RKO (cell line): Measurements from ENCODE around the gene MKX.

ENCODE experiments used
- DNase-seq: peaks from one replicate; pipeline ENCODE4 v3.0.0-alpha.2; 2016; ENCODE audit warnings: low spot score

The MKX gene

DNA sequence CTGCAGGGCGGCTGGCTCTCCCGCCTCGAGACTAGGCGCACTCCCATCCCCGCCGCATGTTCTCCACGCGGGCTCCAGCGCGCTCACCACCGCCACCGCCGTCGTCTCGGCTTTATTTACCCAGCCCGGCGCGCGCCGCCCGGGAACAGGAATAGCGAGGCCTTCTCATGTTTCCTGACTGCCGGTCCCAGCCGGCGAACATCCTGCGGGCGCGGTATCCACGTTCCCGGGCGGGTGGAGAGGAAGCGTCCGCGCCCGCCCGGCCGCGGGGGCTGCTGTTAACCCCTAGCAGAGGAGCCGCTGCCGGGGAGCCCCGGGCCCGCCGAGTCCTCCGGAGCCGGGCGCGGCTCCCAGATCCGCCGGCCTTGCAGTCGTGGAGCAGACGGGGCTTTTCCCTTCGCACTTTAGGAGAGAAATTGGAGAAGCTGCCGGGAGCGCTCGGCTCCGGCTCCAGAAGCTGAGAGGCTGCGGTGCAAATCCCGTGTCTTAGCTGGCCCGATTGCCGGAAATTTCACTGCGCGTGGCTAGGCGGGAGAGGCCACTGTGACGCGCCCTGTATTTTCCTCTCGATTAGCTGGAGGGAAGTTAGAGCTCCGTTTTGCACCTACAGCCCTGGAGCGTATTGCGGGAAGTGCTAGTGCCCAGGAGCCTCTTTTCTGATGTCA is at the start of gene MKX:
Gene MKX, minus strand, starts transcription at position 88 of the 665 bp plus-strand sequence. CDS start 2,404 bp downstream, outside the sequence.
- no peak for DNase-seq

DNA sequence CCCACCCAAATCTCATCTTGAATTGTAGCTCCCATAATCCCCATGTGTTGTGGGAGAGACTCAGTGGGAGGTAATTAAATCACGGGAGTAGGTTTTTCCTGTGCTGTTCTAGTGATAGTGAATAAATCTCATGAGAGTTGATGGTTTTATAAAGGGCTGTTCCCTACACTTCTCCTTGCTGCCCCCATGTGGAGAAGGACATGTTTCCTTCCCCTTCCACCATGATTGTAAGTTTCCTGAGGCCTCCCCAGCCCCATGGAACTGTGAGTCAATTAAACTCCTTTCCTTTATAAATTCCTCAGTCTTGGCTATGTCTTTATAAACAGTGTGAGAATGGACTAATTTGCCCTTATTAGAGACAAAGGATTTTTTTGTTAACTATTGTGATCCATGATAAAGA is 48.5 kb upstream of the MKX start:
- DNase-seq: peak; percentile 8

DNA sequence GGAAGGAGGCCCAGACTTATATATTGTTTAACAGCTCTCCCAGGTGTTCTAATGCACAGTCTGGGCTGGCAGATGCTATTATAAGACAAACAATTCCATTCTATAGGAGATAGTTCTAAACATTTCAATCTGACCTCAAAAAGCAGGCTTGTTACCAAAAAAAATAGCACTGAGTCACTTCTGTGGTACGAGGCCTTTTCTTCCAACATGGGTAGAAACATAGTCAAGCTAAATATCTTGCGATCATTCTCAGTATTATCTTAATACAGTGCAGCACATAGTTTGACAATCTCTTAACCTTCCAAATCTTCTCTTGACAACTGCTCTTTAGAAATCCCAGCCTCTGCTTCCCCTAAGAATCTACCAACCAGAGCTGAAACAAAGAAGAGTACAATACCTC is 46.6 kb upstream of the MKX start:
- no peak for DNase-seq

- DNase-seq: no peak
These were observed 38.7 kb upstream of the MKX start for GRCh38 chr10:27784272-27784671.

- DNase-seq: peak; percentile 92
These were observed 38.0 kb upstream of the MKX start for GRCh38 chr10:27783660-27784059.

GRCh38 chr10:27779462-27780015 is 33.9 kb upstream of the MKX start:
- DNase-seq: no peak

GRCh38 chr10:27774831-27775230 is 29.2 kb upstream of the MKX start:
- no peak for DNase-seq

- DNase-seq: no peak
These were observed 25.6 kb upstream of the MKX start for GRCh38 chr10:27771231-27771630.

DNA sequence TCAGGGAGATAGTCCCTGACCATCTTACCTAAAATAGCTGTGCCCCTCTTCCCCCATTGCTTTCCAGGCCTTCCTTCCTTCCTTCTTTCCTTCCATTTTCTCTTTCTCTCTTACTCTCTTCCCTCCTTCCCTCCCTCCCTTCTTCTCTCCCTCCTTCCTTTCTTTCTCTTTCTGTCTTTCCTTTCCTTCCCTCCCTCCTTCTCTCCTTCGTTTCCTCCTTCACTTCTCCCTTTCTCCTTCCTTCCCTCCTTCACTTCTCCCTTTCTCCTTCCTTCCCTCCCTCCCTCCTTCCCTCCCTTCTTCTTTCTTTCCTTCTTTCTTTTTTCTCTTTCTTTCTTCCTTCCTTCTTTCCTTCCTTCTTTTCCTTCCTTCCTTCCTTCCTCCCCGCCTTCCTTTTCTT is 24.6 kb upstream of the MKX start:
- DNase-seq: no peak

GRCh38 chr10:27760867-27761266 is 15.2 kb upstream of the MKX start:
- DNase-seq: no peak

- no peak for DNase-seq
These were observed 14.1 kb upstream of the MKX start for GRCh38 chr10:27759483-27760272.

DNA sequence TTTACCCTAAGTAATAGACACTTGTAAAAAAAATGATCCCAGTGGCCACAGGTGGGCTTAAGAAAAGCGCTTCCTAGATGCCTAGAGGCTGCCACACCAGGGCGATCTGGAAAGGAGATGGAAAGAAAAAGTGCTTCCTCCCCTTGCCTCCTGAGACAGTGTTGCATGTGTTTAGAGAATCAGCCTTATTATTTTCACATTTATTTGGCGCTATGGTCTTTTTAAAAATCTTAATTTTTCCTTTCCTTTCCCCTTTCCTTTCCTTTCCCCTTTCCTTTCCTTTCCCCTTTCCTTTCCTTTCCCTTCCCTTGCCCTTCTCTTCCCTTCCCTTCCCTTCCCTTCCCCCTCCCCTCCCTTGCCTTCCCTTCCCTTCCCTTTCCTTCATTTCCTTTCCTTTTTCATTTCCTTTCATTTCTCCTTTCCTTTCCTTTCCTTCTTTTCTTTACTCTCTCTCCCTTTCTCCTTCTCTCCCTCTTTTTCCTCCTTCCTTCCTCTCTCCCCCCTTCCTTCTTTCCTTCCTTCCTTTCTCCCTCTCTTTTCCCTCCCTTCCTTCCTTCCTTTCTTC is 7.1 kb upstream of the MKX start:
- DNase-seq: no peak

DNA sequence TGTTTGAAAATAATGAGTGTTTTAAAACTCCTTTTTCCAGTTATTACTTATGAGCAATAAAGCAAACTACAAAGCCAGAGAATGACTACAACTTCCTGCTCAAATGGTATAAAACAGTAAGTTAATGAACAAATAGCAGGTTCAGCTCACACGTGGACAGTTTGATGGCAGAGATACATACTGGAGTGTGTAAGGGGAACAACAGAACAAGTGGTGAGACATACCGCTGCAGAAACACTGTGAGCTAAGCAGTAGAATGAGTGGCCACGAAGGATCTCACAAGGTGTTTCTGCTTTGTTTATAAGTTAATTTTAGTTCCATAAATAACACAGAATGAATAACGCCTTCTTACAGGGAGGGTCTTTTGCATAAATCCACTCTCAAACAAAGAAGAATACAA is 3.0 kb upstream of the MKX start:
- DNase-seq: no peak

- DNase-seq: no peak
These were observed 1.5 kb upstream of the MKX start for GRCh38 chr10:27747096-27747451.

GRCh38 chr10:27746397-27747095 is 927 bp upstream of the MKX start:
- no peak for DNase-seq

DNA sequence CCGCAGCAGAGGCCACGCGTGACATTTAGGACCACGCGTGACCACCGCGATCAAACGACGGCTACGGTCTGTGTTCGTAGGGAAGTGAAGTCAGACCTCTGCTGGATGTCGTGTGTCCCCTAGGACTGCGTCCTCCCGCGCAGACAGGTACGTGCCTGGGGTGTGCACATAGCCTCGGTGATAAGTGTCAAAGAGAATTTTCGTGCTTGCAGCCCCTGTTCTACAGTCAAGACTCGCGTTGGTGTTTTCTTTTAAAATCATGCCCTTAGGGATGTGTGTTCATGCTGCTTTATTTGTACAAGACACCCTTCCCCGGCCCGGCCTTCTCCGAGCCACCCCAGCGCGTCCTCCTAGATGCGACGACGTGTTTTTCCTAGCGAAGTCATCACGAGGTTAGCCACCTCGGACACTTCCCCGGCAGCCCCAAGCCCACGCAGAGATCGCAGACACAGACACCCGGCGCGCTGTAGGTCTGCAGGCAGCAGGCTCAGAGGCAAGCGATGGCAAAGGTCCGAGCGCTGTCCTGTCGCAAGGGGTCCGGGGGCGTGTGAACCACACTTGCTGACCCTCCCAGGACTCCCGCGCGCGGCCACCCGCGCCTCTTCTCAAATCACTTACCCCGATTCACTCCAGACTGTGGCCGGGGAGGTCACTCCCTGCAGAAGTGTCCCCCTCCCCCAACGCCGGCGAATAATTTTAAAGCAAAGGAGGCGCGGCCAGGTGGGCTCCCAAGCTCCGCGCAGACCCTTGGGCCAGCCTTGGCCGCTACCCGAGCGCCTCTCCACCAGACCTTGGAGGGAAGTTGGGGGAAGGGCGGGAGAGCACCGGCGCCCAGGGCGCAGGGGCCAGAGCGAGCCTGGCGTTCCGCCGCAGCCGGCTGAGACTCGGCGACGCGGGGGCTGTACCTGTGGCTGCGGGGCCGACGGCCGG is 552 bp downstream of the MKX start:
- no peak for DNase-seq

GRCh38 chr10:27743877-27744801 is 1.5 kb downstream of the MKX start:
- no peak for DNase-seq

DNA sequence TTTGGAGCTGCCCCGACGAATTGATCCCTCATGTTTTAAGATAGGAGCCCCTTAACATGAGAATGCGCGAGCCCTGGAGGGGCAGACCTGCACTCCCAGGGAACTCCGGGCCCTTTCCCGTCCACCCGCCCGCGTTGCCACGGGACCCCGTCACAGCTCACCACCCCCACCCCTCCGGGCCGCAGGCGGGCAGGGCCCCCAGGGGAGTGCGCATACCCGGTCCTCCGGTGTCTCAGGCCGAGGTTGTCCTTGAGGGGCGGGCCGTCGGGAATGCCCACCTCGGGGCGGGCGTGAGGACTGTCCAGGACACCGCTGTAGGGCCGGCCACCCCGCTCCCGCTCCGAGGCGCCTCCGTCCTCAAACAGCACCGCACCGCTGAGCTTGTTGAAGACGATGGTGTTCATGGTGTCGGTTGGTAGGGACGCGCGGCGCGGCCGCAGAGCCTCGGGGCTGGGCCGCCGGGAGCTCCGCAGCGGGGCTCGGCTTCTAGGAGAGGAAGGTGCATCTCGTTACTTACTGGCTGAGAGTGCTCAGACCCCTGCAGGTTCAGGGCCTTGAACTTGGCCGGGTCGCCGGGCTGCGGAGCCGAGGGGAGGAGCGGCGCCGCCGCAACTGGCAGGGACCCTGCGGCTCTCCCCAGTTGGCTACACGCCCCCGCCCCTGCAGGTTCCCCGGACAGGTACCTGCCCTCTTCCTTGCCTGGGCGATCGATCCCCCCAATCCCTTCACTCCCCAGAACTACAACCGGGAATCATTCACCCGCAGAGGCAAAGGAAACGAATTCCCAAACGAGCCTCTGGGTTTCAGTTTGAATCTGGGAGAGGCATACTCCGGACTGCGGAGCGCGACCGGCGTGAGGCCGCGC is 2.4 kb downstream of the MKX start:
- DNase-seq: no peak
